Glutamatergic neuron (in vitro differentiated cells): ENCODE results near the gene SPINK5. TPM values are rescaled to one million over a fixed set of nuclear protein-coding genes. Genes with fewer than 3 reads are reported as not detected.

Experiments used
- DNase-seq: peaks from one replicate; pipeline ENCODE4 v3.0.0; 2022
- H3K27ac Mint-ChIP-seq: one replicate; pipeline ENCODE4 v1.8.0; 2020; ENCODE audit warnings: mild to moderate bottlenecking, mixed read lengths, inconsistent platforms; ENCODE audit not compliant: unreplicated experiment
- H3K27me3 Mint-ChIP-seq: one replicate; pipeline ENCODE4 v1.8.0; 2020; ENCODE audit warnings: mild to moderate bottlenecking, moderate library complexity, mixed read lengths, inconsistent platforms; ENCODE audit not compliant: unreplicated experiment
- H3K36me3 Mint-ChIP-seq: one replicate; pipeline ENCODE4 v1.8.0; 2020; ENCODE audit warnings: mild to moderate bottlenecking, mixed read lengths, inconsistent platforms; ENCODE audit not compliant: unreplicated experiment
- H3K4me1 Mint-ChIP-seq: one replicate; pipeline ENCODE4 v1.8.0; 2020; ENCODE audit warnings: mild to moderate bottlenecking, low read depth, mixed read lengths, inconsistent platforms; ENCODE audit not compliant: unreplicated experiment
- H3K4me3 Mint-ChIP-seq: one replicate; pipeline ENCODE4 v1.8.0; 2020; ENCODE audit warnings: mild to moderate bottlenecking, mixed read lengths, inconsistent platforms; ENCODE audit not compliant: unreplicated experiment
- H3K9me3 Mint-ChIP-seq: one replicate; pipeline ENCODE4 v1.8.0; 2020; ENCODE audit warnings: mild to moderate bottlenecking, moderate library complexity, mixed read lengths, inconsistent platforms; ENCODE audit not compliant: unreplicated experiment
- CTCF ChIP-seq: fragments of 200-600 bp; sonication (generic); IDR thresholded peaks from one replicate; pipeline ENCODE4 v1.5.0; 2021; ENCODE audit not compliant: partially characterized antibody, unreplicated experiment
- long read RNA-seq: library from polyadenylated mRNA; unstranded; transcript quantifications from one replicate; pipeline ENCODE4 v2.0.0, GENCODE V29; 2020; ENCODE audit not compliant: unreplicated experiment
- total RNA-seq: library from RNA; stranded (reverse); fragmentation: NEBNext Ultra II Directional; extraction: Animal tissue kit (Norgen Biotek cat#: 25700); gene quantifications from one replicate; pipeline ENCODE4 v1.2.1, GENCODE V29; 2021; ENCODE audit not compliant: unreplicated experiment

SPINK5 gene
- total RNA-seq, result 7.5 TPM
- long read RNA-seq, partial matches to known transcripts, result 0 of 8 reads
- long read RNA-seq, other reads (novel, unspliced or antisense), result 8 of 8 reads

GRCh38 chr5:148063861-148064260 is at the start of gene SPINK5:
TSS of gene SPINK5 (plus strand) at chr5:148063980. CDS start at chr5:148064045, 65 bp downstream.
- Mint-ChIP-seq H3K36me3 (no peaks in the 10 kb centered on the region), H3K4me3 (no peak within 1 kb of the TSS), H3K4me1 (no peaks in the 10 kb centered on the region), H3K27me3 (no peaks in the 10 kb centered on the region), H3K27ac (no peak within 1 kb of the TSS), H3K9me3 (no peaks in the 10 kb centered on the region)
- no peak for TF ChIP-seq CTCF
- DNase-seq, result no peak

- DNase-seq, result no peak
- no peaks in the 10 kb centered on the region for H3K9me3 Mint-ChIP-seq
These were observed 49.5 kb upstream of the SPINK5 start for GRCh38 chr5:148014276-148014675.

GRCh38 chr5:148020257-148020988 is 43.4 kb upstream of the SPINK5 start:
- no peak for DNase-seq
- H3K36me3 Mint-ChIP-seq, result peaks cover 7% of the 10 kb centered on the region
- peaks cover 2% of the 10 kb centered on the region for H3K9me3 Mint-ChIP-seq
- H3K4me1 Mint-ChIP-seq, result no peaks in the 10 kb centered on the region
- H3K27me3 Mint-ChIP-seq, result no peaks in the 10 kb centered on the region
- no peak overlapping the region for H3K27ac Mint-ChIP-seq
- no peak overlapping the region for H3K4me3 Mint-ChIP-seq
- no peak for TF ChIP-seq CTCF

More at GRCh38 chr5:148014276-148014675, 49.5 kb upstream of the SPINK5 start:
- Mint-ChIP-seq H3K4me3 (no peak overlapping the region), H3K27me3 (no peaks in the 10 kb centered on the region), H3K36me3 (no peaks in the 10 kb centered on the region), H3K4me1 (no peaks in the 10 kb centered on the region), H3K27ac (no peak overlapping the region)
- TF ChIP-seq CTCF, result no peak

- Mint-ChIP-seq H3K4me1 (no peaks in the 10 kb centered on the region), H3K27me3 (no peaks in the 10 kb centered on the region), H3K4me3 (no peak overlapping the region), H3K27ac (no peak overlapping the region), H3K9me3 (peaks cover 2% of the 10 kb centered on the region), H3K36me3 (no peaks in the 10 kb centered on the region)
- DNase-seq, result no peak
- no peak for TF ChIP-seq CTCF
These were observed 36.3 kb upstream of the SPINK5 start for GRCh38 chr5:148027505-148027904.

GRCh38 chr5:148029131-148029530 is 34.6 kb upstream of the SPINK5 start:
- H3K27ac Mint-ChIP-seq, result no peak overlapping the region
- no peak overlapping the region for H3K4me3 Mint-ChIP-seq
- H3K27me3 Mint-ChIP-seq, result no peaks in the 10 kb centered on the region
- H3K4me1 Mint-ChIP-seq, result no peaks in the 10 kb centered on the region
- DNase-seq, result no peak
- no peaks in the 10 kb centered on the region for H3K36me3 Mint-ChIP-seq
- TF ChIP-seq CTCF, result no peak
- peaks cover 2% of the 10 kb centered on the region for H3K9me3 Mint-ChIP-seq
